HepG2 (cell line): ENCODE data around the gene HMCN2. TPM values are rescaled to one million over a fixed set of nuclear protein-coding genes. Genes with fewer than 3 reads are reported as not detected.

Experiments used
- HMGXB3 ChIP-seq: sonication (generic); formaldehyde crosslinking; IDR thresholded peaks from 2 replicates; pipeline ENCODE4 v1.4.0; 2020; ENCODE audit warnings: missing genetic modification reagents, borderline replicate concordance
- XBP1 ChIP-seq: sonication (generic); formaldehyde crosslinking; IDR thresholded peaks from 2 replicates; pipeline ENCODE4 v1.5.0; 2020; ENCODE audit warnings: missing genetic modification reagents
- YEATS2 ChIP-seq: sonication (generic); formaldehyde crosslinking; IDR thresholded peaks from 2 replicates; pipeline ENCODE4 v1.4.0; 2020; ENCODE audit warnings: missing genetic modification reagents, borderline replicate concordance
- ZFP36L1 ChIP-seq: sonication (generic); formaldehyde crosslinking; IDR thresholded peaks from 2 replicates; pipeline ENCODE4 v1.8.0; 2022; ENCODE audit warnings: mild to moderate bottlenecking, missing genetic modification reagents, moderate library complexity
- ZNF33A ChIP-seq: sonication (generic); formaldehyde crosslinking; IDR thresholded peaks from 2 replicates; pipeline ENCODE4 v1.5.1; 2020; ENCODE audit warnings: missing genetic modification reagents, mild to moderate bottlenecking, moderate library complexity, borderline replicate concordance
- ZNF44 ChIP-seq: sonication (generic); formaldehyde crosslinking; IDR thresholded peaks from 2 replicates; pipeline ENCODE4 v1.5.1; 2020; ENCODE audit warnings: mild to moderate bottlenecking, missing genetic modification reagents
- ZNF530 ChIP-seq: sonication (generic); formaldehyde crosslinking; IDR thresholded peaks from 2 replicates; pipeline ENCODE4 v1.5.0; 2020; ENCODE audit warnings: low read depth, mild to moderate bottlenecking, missing genetic modification reagents
- polyA plus RNA-seq, 8 experiments: library from polyadenylated mRNA; depleted of rRNA in 3 of 8; stranded (reverse) in 7 of 8; unstranded in 1 of 8; fragments of >200 nt; fragmentation: Illumina TruSeq in 4 of 8; extraction: Trizol in 4 of 8; gene quantifications; 2 replicates each; pipeline versions ENCODE4 v1.2.1 to v1.2.3, GENCODE V29; 2011 to 2016; ENCODE audit warnings: low read depth in 4 of 8, missing spikeins in 1 of 8, mixed read lengths in 1 of 8; ENCODE audit not compliant: insufficient read depth in 1 of 8
- total RNA-seq, 5 experiments: library from RNA; depleted of rRNA; stranded (reverse); fragments of >200 nt; fragmentation: Illumina TruSeq; extraction: Trizol; gene quantifications; 2 replicates each; pipeline ENCODE4 v1.2.3, GENCODE V29; 2016; ENCODE audit warnings: low read depth in 1 of 5
- TF ChIP-seq, protein P1 (sequence below): sonication (generic); formaldehyde crosslinking; IDR thresholded peaks from 2 replicates; pipeline ENCODE4 v1.8.1; 2023; ENCODE audit warnings: mild to moderate bottlenecking, inconsistent platforms, moderate library complexity, missing genetic modification reagents, borderline replicate concordance

HMCN2 gene
- total and polyA plus RNA-seq, 2 of the 13 experiments (the other 11 are each of a cell fraction or from before 2014, with no cell fraction given) = 0.09 TPM; not detected in 1

GRCh38 chr9:130242270-130243014 is 23.1 kb upstream of the HMCN2 start (continued):
- TF ChIP-seq XBP1 (CRISPR knock-in tag) (no peak), ZFP36L1 (CRISPR knock-in tag) (no peak), HMGXB3 (no peak), ZNF530 (no peak), ZNF44 (no peak), YEATS2 (CRISPR knock-in tag) (no peak), ZNF33A (CRISPR knock-in tag) (no peak)
- TF ChIP-seq, protein P1, sequence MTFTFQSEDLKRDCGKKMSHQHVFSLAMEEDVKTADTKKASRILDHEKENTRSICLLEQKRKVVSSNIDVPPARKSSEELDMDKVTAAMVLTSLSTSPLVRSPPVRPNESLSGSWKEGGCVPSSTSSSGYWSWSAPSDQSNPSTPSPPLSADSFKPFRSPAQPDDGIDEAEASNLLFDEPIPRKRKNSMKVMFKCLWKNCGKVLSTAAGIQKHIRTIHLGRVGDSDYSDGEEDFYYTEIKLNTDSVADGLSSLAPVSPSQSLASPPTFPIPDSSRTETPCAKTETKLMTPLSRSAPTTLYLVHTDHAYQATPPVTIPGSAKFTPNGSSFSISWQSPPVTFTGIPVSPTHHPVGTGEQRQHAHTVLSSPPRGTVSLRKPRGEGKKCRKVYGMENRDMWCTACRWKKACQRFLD = no peak
